Calu3 (cell line): Measurements from ENCODE around the gene CHST15. TPM values are rescaled to one million over a fixed set of nuclear protein-coding genes. Genes with fewer than 3 reads are reported as not detected.

Experiments used
- BruUV-seq: library from RNA; stranded (reverse); fragments of 400-500 nt; replicated peaks from 2 replicates; lab custom pipeline; 2021; lab: Mats Ljungman, UMichigan
- CTCF ChIA-PET: fragments of 300-600 bp; sonication (Branson Sonifier 250); formaldehyde crosslinking; loops from one replicate; lab custom pipeline; 2022; ENCODE audit warnings: antibody characterized with exemption; lab: Charles Lee
- DNase-seq: peaks from one replicate; pipeline ENCODE4 v3.0.0; 2022
- H3K27ac Mint-ChIP-seq: one replicate; pipeline ENCODE4 v1.8.0; 2022; ENCODE audit warnings: mixed read lengths; ENCODE audit not compliant: unreplicated experiment
- H3K27me3 Mint-ChIP-seq: one replicate; pipeline ENCODE4 v1.8.0; 2022; ENCODE audit warnings: mixed read lengths; ENCODE audit not compliant: unreplicated experiment
- H3K36me3 Mint-ChIP-seq: one replicate; pipeline ENCODE4 v1.8.0; 2022; ENCODE audit warnings: mild to moderate bottlenecking, moderate library complexity, mixed read lengths; ENCODE audit not compliant: insufficient read depth, unreplicated experiment
- H3K4me1 Mint-ChIP-seq: one replicate; pipeline ENCODE4 v1.8.0; 2022; ENCODE audit warnings: mild to moderate bottlenecking, low read depth, mixed read lengths; ENCODE audit not compliant: unreplicated experiment
- H3K4me3 Mint-ChIP-seq: one replicate; pipeline ENCODE4 v1.8.0; 2022; ENCODE audit warnings: mild to moderate bottlenecking, low read depth, moderate library complexity, mixed read lengths; ENCODE audit not compliant: unreplicated experiment
- H3K9me3 Mint-ChIP-seq: one replicate; pipeline ENCODE4 v1.8.0; 2022; ENCODE audit warnings: low read depth, mixed read lengths; ENCODE audit not compliant: unreplicated experiment
- intact Hi-C: fragments of 100-400 bp; cut with micrococcal nuclease; formaldehyde crosslinking; loops from one replicate; pipeline ENCODE4 v1.10.0; 2022; ENCODE audit not compliant: unreplicated experiment
- total RNA-seq: library from RNA; stranded (reverse); gene quantifications from 2 replicates; pipeline ENCODE4 v1.2.3, GENCODE V29; 2022
- TF ChIP-seq, protein P1 (sequence below): fragments of 200-600 bp; IDR thresholded peaks from one replicate; pipeline ENCODE4 v1.8.0; 2022; ENCODE audit warnings: antibody characterized with exemption; ENCODE audit not compliant: unreplicated experiment

The CHST15 gene
- total RNA-seq, 1 experiment from 2014 or later: 19.3 TPM

DNA sequence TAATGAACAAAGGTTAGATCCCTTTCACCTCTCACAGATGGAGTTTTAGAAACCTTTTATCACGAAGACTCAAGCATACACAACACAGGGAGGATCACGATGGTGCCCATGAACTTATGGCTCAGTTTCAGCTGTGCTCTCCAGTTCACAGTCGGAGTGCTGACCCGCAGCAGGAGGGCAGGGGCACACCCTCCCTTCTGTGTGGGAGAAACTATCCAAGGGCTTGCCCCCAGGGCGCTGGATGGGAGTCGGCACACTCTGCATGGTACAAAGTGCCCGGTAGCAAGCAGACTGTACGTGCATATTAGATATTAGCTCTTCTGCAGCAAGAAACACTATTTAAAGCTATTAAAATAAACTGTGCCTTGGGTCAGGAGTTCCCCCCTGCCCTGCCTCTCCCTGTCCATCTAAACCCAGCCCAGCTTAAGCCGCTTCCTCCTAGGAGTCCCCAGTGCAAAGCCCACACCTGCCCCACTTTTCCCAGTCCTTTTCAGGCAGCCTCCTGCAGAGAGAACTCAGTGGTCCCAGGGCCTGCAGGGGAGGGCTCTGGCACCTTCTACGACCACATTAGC lies 76.5 kb downstream of the CHST15 start:
- H3K36me3 Mint-ChIP-seq: peaks cover 12% of the 10 kb centered on the region
- peak overlapping the region; percentile 39 for H3K27ac Mint-ChIP-seq
- no peak overlapping the region for H3K4me3 Mint-ChIP-seq
- TF ChIP-seq, protein P1, sequence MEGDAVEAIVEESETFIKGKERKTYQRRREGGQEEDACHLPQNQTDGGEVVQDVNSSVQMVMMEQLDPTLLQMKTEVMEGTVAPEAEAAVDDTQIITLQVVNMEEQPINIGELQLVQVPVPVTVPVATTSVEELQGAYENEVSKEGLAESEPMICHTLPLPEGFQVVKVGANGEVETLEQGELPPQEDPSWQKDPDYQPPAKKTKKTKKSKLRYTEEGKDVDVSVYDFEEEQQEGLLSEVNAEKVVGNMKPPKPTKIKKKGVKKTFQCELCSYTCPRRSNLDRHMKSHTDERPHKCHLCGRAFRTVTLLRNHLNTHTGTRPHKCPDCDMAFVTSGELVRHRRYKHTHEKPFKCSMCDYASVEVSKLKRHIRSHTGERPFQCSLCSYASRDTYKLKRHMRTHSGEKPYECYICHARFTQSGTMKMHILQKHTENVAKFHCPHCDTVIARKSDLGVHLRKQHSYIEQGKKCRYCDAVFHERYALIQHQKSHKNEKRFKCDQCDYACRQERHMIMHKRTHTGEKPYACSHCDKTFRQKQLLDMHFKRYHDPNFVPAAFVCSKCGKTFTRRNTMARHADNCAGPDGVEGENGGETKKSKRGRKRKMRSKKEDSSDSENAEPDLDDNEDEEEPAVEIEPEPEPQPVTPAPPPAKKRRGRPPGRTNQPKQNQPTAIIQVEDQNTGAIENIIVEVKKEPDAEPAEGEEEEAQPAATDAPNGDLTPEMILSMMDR: no peak
- no peaks in the 10 kb centered on the region for H3K27me3 Mint-ChIP-seq
- peaks cover 7% of the 10 kb centered on the region for H3K9me3 Mint-ChIP-seq
- no TSS peak for BruUV-seq
- DNase-seq: no peak
- CTCF ChIA-PET: no interaction called here
- H3K4me1 Mint-ChIP-seq: no peaks in the 10 kb centered on the region
- intact Hi-C loops: no loop called here

DNA sequence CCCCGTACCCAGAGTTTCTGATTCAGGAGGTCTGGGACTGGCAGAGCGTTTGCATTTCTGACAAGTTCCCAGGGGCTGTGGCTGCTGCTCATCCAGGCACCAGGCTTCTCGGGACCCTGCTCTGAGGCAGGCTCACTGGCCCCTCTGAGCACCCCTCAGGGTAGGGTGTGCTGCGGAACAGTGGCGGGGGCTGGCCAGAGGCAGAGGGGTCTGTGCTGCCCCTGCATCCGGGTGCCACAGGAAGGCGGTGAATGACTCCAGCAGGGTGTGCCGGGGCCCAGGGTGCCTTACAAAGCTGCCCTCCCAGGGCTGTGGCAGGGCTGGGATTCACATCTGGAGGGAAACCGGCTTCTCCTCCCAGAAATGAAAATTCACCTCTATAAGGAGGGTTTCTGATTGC lies 77.4 kb downstream of the CHST15 start:
- DNase-seq: no peak
- H3K36me3 Mint-ChIP-seq: peaks cover 14% of the 10 kb centered on the region
- no TSS peak for BruUV-seq
- no peaks in the 10 kb centered on the region for H3K27me3 Mint-ChIP-seq
- peaks cover 7% of the 10 kb centered on the region for H3K9me3 Mint-ChIP-seq
- intact Hi-C loops: no loop called here
- TF ChIP-seq, protein P1: no peak
- H3K4me3 Mint-ChIP-seq: no peak overlapping the region
- H3K27ac Mint-ChIP-seq: no peak overlapping the region
- CTCF ChIA-PET: no interaction called here
- H3K4me1 Mint-ChIP-seq: no peaks in the 10 kb centered on the region

- BruUV-seq: no TSS peak
- H3K27ac Mint-ChIP-seq: no peak overlapping the region
Measured at GRCh38 chr10:124014416-124015154, 78.8 kb downstream of the CHST15 start.

DNA sequence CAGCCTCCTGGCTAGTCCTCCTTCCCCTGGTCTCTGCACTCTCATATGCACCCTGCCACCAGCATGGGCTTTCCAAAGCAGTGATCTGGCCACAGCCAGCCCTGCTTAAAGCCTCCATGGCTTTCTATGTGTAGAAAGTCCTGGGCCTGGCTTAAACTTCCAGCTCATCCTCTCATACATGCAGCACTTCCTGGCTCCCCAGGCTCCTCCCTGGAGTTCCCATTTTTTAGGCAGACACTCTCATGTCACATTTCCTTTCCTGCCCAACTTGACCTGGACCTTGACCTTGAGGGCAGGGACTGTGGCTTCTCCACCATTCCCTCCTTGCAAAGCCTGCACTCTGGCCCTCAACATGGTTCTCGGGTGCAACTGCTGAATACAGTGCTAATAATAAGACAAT lies 79.5 kb downstream of the CHST15 start:
- H3K36me3 Mint-ChIP-seq: peaks cover 14% of the 10 kb centered on the region
- no peak overlapping the region for H3K4me3 Mint-ChIP-seq
- no TSS peak for BruUV-seq
- H3K4me1 Mint-ChIP-seq: no peaks in the 10 kb centered on the region
- CTCF ChIA-PET: no interaction called here
- no peaks in the 10 kb centered on the region for H3K27me3 Mint-ChIP-seq
- intact Hi-C loops: no loop called here
- no peak overlapping the region for H3K27ac Mint-ChIP-seq
- TF ChIP-seq, protein P1: no peak
- DNase-seq: no peak
- peaks cover 7% of the 10 kb centered on the region for H3K9me3 Mint-ChIP-seq

More at GRCh38 chr10:124014416-124015154, 78.8 kb downstream of the CHST15 start:
- no peaks in the 10 kb centered on the region for H3K4me1 Mint-ChIP-seq
- TF ChIP-seq, protein P1: no peak
- no peak for DNase-seq
- intact Hi-C loops: no loop called here
- peaks cover 7% of the 10 kb centered on the region for H3K9me3 Mint-ChIP-seq
- H3K27me3 Mint-ChIP-seq: no peaks in the 10 kb centered on the region
- CTCF ChIA-PET: no interaction called here
- no peak overlapping the region for H3K4me3 Mint-ChIP-seq
- peaks cover 14% of the 10 kb centered on the region for H3K36me3 Mint-ChIP-seq
